ENCODE results near the gene GATA3.

- TF ChIP-seq, protein P1, sequence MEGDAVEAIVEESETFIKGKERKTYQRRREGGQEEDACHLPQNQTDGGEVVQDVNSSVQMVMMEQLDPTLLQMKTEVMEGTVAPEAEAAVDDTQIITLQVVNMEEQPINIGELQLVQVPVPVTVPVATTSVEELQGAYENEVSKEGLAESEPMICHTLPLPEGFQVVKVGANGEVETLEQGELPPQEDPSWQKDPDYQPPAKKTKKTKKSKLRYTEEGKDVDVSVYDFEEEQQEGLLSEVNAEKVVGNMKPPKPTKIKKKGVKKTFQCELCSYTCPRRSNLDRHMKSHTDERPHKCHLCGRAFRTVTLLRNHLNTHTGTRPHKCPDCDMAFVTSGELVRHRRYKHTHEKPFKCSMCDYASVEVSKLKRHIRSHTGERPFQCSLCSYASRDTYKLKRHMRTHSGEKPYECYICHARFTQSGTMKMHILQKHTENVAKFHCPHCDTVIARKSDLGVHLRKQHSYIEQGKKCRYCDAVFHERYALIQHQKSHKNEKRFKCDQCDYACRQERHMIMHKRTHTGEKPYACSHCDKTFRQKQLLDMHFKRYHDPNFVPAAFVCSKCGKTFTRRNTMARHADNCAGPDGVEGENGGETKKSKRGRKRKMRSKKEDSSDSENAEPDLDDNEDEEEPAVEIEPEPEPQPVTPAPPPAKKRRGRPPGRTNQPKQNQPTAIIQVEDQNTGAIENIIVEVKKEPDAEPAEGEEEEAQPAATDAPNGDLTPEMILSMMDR (IDR thresholded peaks at IDR 0.05), result no peak
- TF ChIP-seq POLR2A (IDR thresholded peaks at IDR 0.05) (no peak), EP300 (IDR thresholded peaks at IDR 0.05) (no peak)
Observed at GRCh38 chr10:8092428-8092827, 37.9 kb downstream of the GATA3 start.
